ENCODE data around the gene SNRPB.
"Not testable (repeated sequence)": the region's sequence is repeated elsewhere in the genome, so short reads cannot be mapped to it uniquely, and the experiment has no call there.

The SNRPB gene

GRCh38 chr20:2509468-2509781 lies 38.8 kb upstream of the SNRPB start:
- TF ChIP-seq CTCF (IDR thresholded peaks at IDR 0.05; ENCODE audit: low read depth, low read length), result no peak
- DNase-seq (ENCODE audit: extremely low read depth, low read depth), result no peak

GRCh38 chr20:2508631-2509467 lies 38.3 kb upstream of the SNRPB start, which contains the start of gene ZNF343:
TSS of gene ZNF343 (minus strand) at chr20:2508915. CDS start at chr20:2493895, 15,020 bp downstream.
- peak; percentile 48 for DNase-seq (ENCODE audit: extremely low read depth, low read depth)
- TF ChIP-seq CTCF (IDR thresholded peaks at IDR 0.05; ENCODE audit: low read depth, low read length), result no peak

- no peak for DNase-seq (ENCODE audit: extremely low read depth, low read depth)
- no peak for TF ChIP-seq CTCF (IDR thresholded peaks at IDR 0.05; ENCODE audit: low read depth, low read length)
Observed at GRCh38 chr20:2507875-2508630, 37.5 kb upstream of the SNRPB start.

GRCh38 chr20:2507464-2507863 lies 36.9 kb upstream of the SNRPB start:
- DNase-seq (ENCODE audit: extremely low read depth, low read depth), result no peak
- TF ChIP-seq CTCF (IDR thresholded peaks at IDR 0.05; ENCODE audit: low read depth, low read length), result no peak

- DNase-seq (ENCODE audit: extremely low read depth, low read depth), result not testable (repeated sequence)
Observed at GRCh38 chr20:2506426-2506825, 35.8 kb upstream of the SNRPB start.

GRCh38 chr20:2504803-2505202 lies 34.2 kb upstream of the SNRPB start:
- DNase-seq (ENCODE audit: extremely low read depth, low read depth), result not testable (repeated sequence)

GRCh38 chr20:2502808-2503384 lies 32.3 kb upstream of the SNRPB start:
- DNase-seq (ENCODE audit: extremely low read depth, low read depth), result not testable (repeated sequence)

- no peak for TF ChIP-seq CTCF (IDR thresholded peaks at IDR 0.05; ENCODE audit: low read depth, low read length)
- DNase-seq (ENCODE audit: extremely low read depth, low read depth), result no peak
Observed at GRCh38 chr20:2485661-2486060, 15.1 kb upstream of the SNRPB start.

Measured in AG09319 (cell line).